ENCODE measurements around the gene ARX. TPM values are rescaled to one million over a fixed set of nuclear protein-coding genes. Genes with fewer than 3 reads are reported as not detected.
A peak's percentile ranks its signal among the peaks of the same experiment; 100 is the strongest.

The ARX gene
- total RNA-seq (10 to 100 TPM in 1 of 2 donors, 1 to 10 TPM in 1; 7.7 to 13.4 TPM), polyA plus RNA-seq (ENCODE audit: insufficient read depth, low read depth, low replicate concordance) (4.9 TPM)
- long read RNA-seq, donor 1, transcript ARX-201 (5 exons, 2,876 nt) = major isoform, 11 of 11 reads
- long read RNA-seq, donor 1, partial matches to known transcripts = 0 of 11 reads
- long read RNA-seq, donor 1, other reads (novel, unspliced or antisense) = 0 of 11 reads
- long read RNA-seq, donor 2, transcript ARX-201 (5 exons, 2,876 nt) = major isoform, 7 of 14 reads
- long read RNA-seq, donor 2, partial matches to known transcripts = 7 of 14 reads
- long read RNA-seq, donor 2, other reads (novel, unspliced or antisense) = 0 of 14 reads

- Histone ChIP-seq H3K4me3 (peak within 1 kb of the TSS; percentile 57 to 64), H3K27me3 (no peaks in the 10 kb centered on the region), H3K27ac (peak within 1 kb of the TSS; percentile 65 to 74), H3K36me3 (ENCODE audit: low read depth, missing control alignments) (no peaks in the 10 kb centered on the region), H3K9me3 (no peaks in the 10 kb centered on the region), H3K4me1 (no peaks in the 10 kb centered on the region)
- WGBS, 2 donors = 3 to 4% methylated on average over 10 to 41 of the region's 58 CpGs
- TF ChIP-seq CTCF (IDR thresholded peaks at IDR 0.05) = no peak
- TF ChIP-seq POLR2A (IDR thresholded peaks at IDR 0.05) = no peak
- peak; percentile 83 for DNase-seq
- intact Hi-C loops (cut with DNase I; ENCODE audit: low total_unique reads) = no loop called here
These were observed at the start of gene ARX for GRCh38 chrX:25015486-25016360. ARX (minus strand) TSS chrX:25015965; CDS start chrX:25015737, 228 bp downstream.

DNA sequence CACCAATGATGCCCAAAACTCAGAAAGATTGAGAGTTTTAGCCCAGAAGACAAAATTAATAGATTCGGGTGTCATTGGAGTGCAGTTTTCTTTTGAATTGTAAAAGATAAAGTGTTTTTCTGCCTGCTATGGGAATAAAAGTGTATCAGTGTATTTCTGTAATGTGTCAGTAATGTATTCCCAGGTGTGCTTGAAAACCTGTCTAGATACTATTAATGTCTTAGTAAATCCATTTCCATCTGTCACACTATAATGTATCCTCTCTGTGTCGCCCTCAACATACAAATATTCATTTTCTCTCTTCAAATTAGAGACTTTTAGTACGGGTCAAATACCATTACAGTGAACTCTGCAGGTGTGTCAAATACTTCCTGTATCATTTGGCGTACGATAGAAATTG lies 43.5 kb upstream of the ARX start:
- no peaks in the 10 kb centered on the region for H3K36me3 ChIP-seq (ENCODE audit: low read depth, missing control alignments)
- H3K4me3 ChIP-seq = no peak overlapping the region
- no peak for TF ChIP-seq CTCF (IDR thresholded peaks at IDR 0.05)
- H3K27me3 ChIP-seq = no peaks in the 10 kb centered on the region
- no peaks in the 10 kb centered on the region for H3K4me1 ChIP-seq
- 82 to 83% methylated on average over 5 of the region's 5 CpGs for WGBS, 2 donors
- no peak for DNase-seq
- no peaks in the 10 kb centered on the region for H3K9me3 ChIP-seq
- no peak overlapping the region for H3K27ac ChIP-seq
- intact Hi-C loops (cut with DNase I; ENCODE audit: low total_unique reads) = no loop called here

GRCh38 chrX:25052798-25053534 lies 37.2 kb upstream of the ARX start:
- intact Hi-C loops (cut with DNase I; ENCODE audit: low total_unique reads) = no loop called here
- Histone ChIP-seq H3K9me3 (no peaks in the 10 kb centered on the region), H3K27me3 (no peaks in the 10 kb centered on the region), H3K36me3 (ENCODE audit: low read depth, missing control alignments) (no peaks in the 10 kb centered on the region), H3K4me3 (no peak overlapping the region), H3K27ac (no peak overlapping the region), H3K4me1 (no peaks in the 10 kb centered on the region)
- TF ChIP-seq POLR2A (IDR thresholded peaks at IDR 0.05) = no peak
- TF ChIP-seq CTCF (IDR thresholded peaks at IDR 0.05) = no peak
- DNase-seq = no peak
- 53 to 68% methylated on average over 4 of the region's 4 CpGs for WGBS, 2 donors

GRCh38 chrX:25049971-25050370 lies 34.2 kb upstream of the ARX start:
- TF ChIP-seq POLR2A (IDR thresholded peaks at IDR 0.05) (no peak), CTCF (IDR thresholded peaks at IDR 0.05) (no peak)
- Histone ChIP-seq H3K36me3 (ENCODE audit: low read depth, missing control alignments) (no peaks in the 10 kb centered on the region), H3K4me1 (no peaks in the 10 kb centered on the region), H3K4me3 (no peak overlapping the region), H3K27ac (no peak overlapping the region), H3K9me3 (no peaks in the 10 kb centered on the region), H3K27me3 (no peaks in the 10 kb centered on the region)
- no peak for DNase-seq
- WGBS, 2 donors = 50 to 64% methylated on average over 1 of the region's 1 CpG
- intact Hi-C loops (cut with DNase I; ENCODE audit: low total_unique reads) = no loop called here

Data from testis (tissue), 5 donors.